OCI-LY3 (cell line): Measurements from ENCODE around the gene POLH.

Experiments used
- EZH2phosphoT487 ChIP-seq: fragments of 200-600 bp; shearing (Covaris generic); IDR thresholded peaks from 2 replicates; pipeline ENCODE4 v1.6.1; 2018; ENCODE audit warnings: antibody characterized with exemption, mixed run types, low read depth
- TF ChIP-seq, protein P1 (sequence below): fragments of 200-600, 300-600 bp; sonication (generic); IDR thresholded peaks from 2 replicates; pipeline ENCODE4 v1.5.1; 2014; ENCODE audit warnings: antibody characterized with exemption, low read length, low read depth

DNA sequence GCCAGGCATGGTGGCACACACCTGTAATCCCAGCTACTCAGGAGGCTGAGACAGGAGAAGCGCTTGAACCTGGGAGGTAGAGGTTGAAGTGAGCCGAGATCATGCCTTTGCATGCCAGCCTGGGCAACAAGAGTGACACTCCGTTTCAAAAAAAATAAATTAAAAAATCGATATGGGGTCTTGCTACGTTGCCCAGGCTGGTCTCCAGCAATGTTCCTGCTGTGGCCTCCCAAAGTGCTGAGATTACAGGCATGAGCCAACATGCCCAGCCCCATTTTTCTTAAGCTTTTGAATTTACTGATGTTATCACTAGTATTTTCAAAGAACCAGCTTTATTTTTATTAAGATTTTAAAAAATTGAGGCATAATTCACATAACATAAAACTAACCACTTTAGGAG, 35.5 kb upstream of the POLH start:
- TF ChIP-seq, protein P1, sequence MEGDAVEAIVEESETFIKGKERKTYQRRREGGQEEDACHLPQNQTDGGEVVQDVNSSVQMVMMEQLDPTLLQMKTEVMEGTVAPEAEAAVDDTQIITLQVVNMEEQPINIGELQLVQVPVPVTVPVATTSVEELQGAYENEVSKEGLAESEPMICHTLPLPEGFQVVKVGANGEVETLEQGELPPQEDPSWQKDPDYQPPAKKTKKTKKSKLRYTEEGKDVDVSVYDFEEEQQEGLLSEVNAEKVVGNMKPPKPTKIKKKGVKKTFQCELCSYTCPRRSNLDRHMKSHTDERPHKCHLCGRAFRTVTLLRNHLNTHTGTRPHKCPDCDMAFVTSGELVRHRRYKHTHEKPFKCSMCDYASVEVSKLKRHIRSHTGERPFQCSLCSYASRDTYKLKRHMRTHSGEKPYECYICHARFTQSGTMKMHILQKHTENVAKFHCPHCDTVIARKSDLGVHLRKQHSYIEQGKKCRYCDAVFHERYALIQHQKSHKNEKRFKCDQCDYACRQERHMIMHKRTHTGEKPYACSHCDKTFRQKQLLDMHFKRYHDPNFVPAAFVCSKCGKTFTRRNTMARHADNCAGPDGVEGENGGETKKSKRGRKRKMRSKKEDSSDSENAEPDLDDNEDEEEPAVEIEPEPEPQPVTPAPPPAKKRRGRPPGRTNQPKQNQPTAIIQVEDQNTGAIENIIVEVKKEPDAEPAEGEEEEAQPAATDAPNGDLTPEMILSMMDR: no peak
- no peak for TF ChIP-seq EZH2phosphoT487
